Mucosa of descending colon (tissue), 3 donors: ENCODE data around the gene PILRA. TPM values are rescaled to one million over a fixed set of nuclear protein-coding genes. Genes with fewer than 3 reads are reported as not detected.
"Not testable (repeated sequence)": the region's sequence is repeated elsewhere in the genome, so short reads cannot be mapped to it uniquely, and the experiment has no call there.

ENCODE experiments used
- ATAC-seq: fragments of 200-7000 bp; cut with Tn5 transposase; one replicate; pipeline ENCODE4 v1.9.1; 2020; ENCODE audit warnings: mild to moderate bottlenecking, moderate library complexity
- DNase-seq, 3 donors: peaks; one replicate each; pipeline ENCODE4 v3.0.0-alpha.2; 2020
- H3K36me3 ChIP-seq: fragments of 200-600 bp; one replicate; pipeline ENCODE4 v1.8.0; 2021; ENCODE audit warnings: low read depth, mild to moderate bottlenecking
- H3K4me1 ChIP-seq: fragments of 200-600 bp; one replicate; pipeline ENCODE4 v1.8.0; 2021; ENCODE audit warnings: low read depth, mild to moderate bottlenecking
- H3K4me3 ChIP-seq: fragments of 200-600 bp; one replicate; pipeline ENCODE4 v1.8.0; 2021; ENCODE audit warnings: mild to moderate bottlenecking
- H3K9me3 ChIP-seq: fragments of 200-600 bp; one replicate; pipeline ENCODE4 v1.8.0; 2021; ENCODE audit warnings: mild to moderate bottlenecking
- CTCF ChIP-seq: fragments of 200-600 bp; IDR thresholded peaks from one replicate; pipeline ENCODE4 v1.8.0; 2022; ENCODE audit warnings: antibody characterized with exemption, mild to moderate bottlenecking
- intact Hi-C, 2 donors: fragments of 100-400 bp; cut with DNase I in 1 of 2; cut with micrococcal nuclease in 1 of 2; formaldehyde crosslinking; loops; one replicate each; pipeline versions ENCODE4 v1.11.0 to v1.11.1; 2022; cut with DNase I, micrococcal nuclease
- total RNA-seq, 3 donors: library from RNA; stranded (reverse); fragmentation: NEBNext Ultra II Directional in 2 of 3; extraction: Animal tissue kit (Norgen Biotek cat#: 25700) in 2 of 3; gene quantifications; one replicate each; pipeline versions ENCODE4 v1.2.1 to v1.2.4, GENCODE V29; 2021 to 2023
- donor health status: DM: no; HTN: no; CAD: no; lungs with moderate emphysema.
- donor health status: DM: no; HTN: no; CAD: no.
- donor health status: DM: no; HTN: yes; CAD: no.

The PILRA gene
- total RNA-seq, 3 donors from 2014 or later = 4.2 to 15.9 (median 7.8) TPM

- peak; percentile 30 for TF ChIP-seq CTCF
- peak; percentile 40 for ATAC-seq
- H3K36me3 ChIP-seq = peaks cover 13% of the 10 kb centered on the region
These were observed 28.0 kb upstream of the PILRA start for GRCh38 chr7:100345288-100345672.

GRCh38 chr7:100346921-100347320 lies 26.4 kb upstream of the PILRA start:
- peaks cover 1% of the 10 kb centered on the region for H3K4me1 ChIP-seq
- intact Hi-C loops = no loop called here
- H3K9me3 ChIP-seq = no peaks in the 10 kb centered on the region
- DNase-seq (no peak), ATAC-seq (no peak)
- TF ChIP-seq CTCF = no peak
- H3K4me3 ChIP-seq = no peak overlapping the region
- peaks cover 13% of the 10 kb centered on the region for H3K36me3 ChIP-seq

More at GRCh38 chr7:100345288-100345672, 28.0 kb upstream of the PILRA start:
- intact Hi-C loops, H3K4me1 ChIP-seq, H3K4me3 ChIP-seq, H3K9me3 ChIP-seq: not testable (repeated sequence)
- DNase-seq = peak; percentile 80 to 90 (median 85)

- intact Hi-C loops = no loop called here
- Histone ChIP-seq H3K36me3 (peaks cover 13% of the 10 kb centered on the region), H3K4me1 (no peaks in the 10 kb centered on the region), H3K4me3 (no peak overlapping the region), H3K9me3 (no peaks in the 10 kb centered on the region)
- ATAC-seq = no peak
- no peak for TF ChIP-seq CTCF
- no peak for DNase-seq
These were observed 24.5 kb upstream of the PILRA start for GRCh38 chr7:100348805-100349204.

- Histone ChIP-seq H3K4me3 (no peak overlapping the region), H3K4me1 (no peaks in the 10 kb centered on the region), H3K9me3 (no peaks in the 10 kb centered on the region), H3K36me3 (peaks cover 13% of the 10 kb centered on the region)
- no peak for DNase-seq
- no peak for ATAC-seq
- TF ChIP-seq CTCF = no peak
- intact Hi-C loops = no loop called here
These were observed 23.5 kb upstream of the PILRA start for GRCh38 chr7:100349757-100350156.

GRCh38 chr7:100351657-100352058 lies 21.6 kb upstream of the PILRA start:
- DNase-seq = no peak
- peak; percentile 7 for ATAC-seq
- intact Hi-C loops = no loop called here
- Histone ChIP-seq H3K36me3 (peaks cover 8% of the 10 kb centered on the region), H3K9me3 (no peaks in the 10 kb centered on the region), H3K4me3 (no peak overlapping the region), H3K4me1 (no peaks in the 10 kb centered on the region)
- no peak for TF ChIP-seq CTCF

- H3K9me3 ChIP-seq, intact Hi-C loops, DNase-seq, H3K4me1 ChIP-seq, H3K36me3 ChIP-seq, H3K4me3 ChIP-seq: not testable (repeated sequence)
- ATAC-seq = peak; percentile 59
These were observed 21.0 kb upstream of the PILRA start for GRCh38 chr7:100352230-100352781.
